NCI-H2107 (cell line): ENCODE measurements around the gene CCDC88A.
"Not testable (repeated sequence)": the region's sequence is repeated elsewhere in the genome, so short reads cannot be mapped to it uniquely, and the experiment has no call there.

Source experiments
- DNase-seq: peaks from one replicate; lab custom pipeline; 2025; lab: John Stamatoyannopoulos, UW

CCDC88A gene

DNA sequence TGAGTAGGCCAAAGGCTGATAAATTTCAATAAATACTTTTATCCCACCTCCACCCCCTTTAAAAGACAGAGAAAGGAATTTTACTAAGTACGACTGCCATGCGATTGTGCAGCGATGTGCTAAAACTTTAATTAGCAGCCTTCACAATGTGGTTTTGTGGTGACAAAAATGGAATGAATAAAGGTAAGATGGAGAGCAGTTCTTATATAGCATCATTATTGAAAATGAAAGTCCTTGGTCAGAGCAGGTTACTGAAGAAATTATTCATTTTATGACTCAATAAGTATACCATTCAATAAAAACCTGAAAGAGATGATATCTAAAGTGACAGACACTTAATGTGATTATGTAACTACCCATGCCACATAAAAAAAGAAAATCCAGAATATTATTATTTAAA lies 117.4 kb downstream of the CCDC88A start:
- no peak for DNase-seq

- no peak for DNase-seq
Observed at GRCh38 chr2:55301277-55301676, 118.4 kb downstream of the CCDC88A start.

DNA sequence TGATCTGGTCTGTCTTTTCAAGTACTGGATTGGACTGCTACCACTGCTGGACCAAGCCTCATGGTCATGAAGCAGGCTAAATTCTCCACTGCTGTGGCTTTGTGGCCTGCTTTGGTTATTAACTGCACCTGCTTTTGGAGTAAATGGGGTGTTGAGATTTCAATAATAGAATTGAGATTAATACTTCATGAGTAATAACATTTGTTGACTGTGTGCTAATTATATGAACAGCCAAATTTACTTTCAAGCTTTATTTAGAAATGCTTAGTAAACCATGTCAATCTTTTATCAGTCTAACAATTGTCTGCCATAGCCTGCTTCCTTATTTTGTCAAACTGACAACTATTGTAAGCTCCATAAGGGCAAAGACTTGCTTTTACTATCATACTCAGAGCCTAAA lies 123.3 kb downstream of the CCDC88A start:
- no peak for DNase-seq

DNA sequence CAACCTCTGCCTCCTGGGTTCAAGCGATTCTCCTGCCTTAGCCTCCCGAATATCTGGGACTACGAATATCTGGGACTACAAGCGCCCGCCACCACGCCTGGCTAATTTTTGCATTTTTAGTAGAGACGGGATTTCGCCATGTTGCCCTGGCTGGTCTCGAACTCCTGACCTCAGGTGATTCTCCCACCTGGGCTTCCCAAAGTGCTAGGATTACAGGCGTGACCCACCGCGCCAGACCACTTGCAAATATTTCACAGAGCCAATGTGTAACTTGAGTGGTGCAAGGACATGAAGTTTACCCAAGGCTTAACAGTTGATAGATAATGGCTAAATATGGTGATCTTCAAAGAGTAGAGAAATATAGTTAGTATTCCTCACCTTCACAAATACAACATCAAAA lies 136.6 kb downstream of the CCDC88A start:
- no peak for DNase-seq

- peak; percentile 80 for DNase-seq
Observed at GRCh38 chr2:55282110-55282917, 137.3 kb downstream of the CCDC88A start.

DNA sequence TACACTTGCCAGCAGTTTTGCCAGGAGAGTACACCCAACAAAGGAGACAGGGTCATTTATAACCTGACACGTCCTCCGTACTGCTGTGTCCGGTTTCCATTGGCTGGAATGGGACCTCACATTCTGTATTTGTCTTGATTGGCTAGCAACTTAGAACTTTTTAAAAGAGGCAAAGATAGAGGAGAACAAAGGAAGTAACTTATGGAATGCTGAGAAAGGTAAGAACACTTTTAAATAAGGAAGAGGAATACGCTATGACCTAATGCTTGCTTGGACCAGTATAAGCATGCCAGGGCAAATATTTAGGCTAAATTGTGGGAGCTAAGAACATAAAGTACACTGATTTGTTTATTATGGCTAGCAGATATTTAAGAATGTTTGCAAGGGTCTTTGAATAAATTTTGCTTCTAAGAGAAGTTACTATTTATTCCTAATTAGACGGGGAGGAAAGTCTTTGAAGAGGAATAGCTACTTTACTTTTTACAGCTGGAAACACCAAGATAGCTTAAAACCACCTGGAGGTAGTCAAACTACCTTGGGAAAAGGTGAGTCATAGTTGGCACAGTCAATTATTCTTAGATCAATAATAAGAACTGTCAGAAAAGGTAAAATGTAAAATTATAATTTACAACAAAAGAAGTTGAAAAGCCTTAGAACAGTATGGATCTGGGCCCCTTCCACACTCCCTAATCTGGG lies 138.7 kb downstream of the CCDC88A start:
- DNase-seq, result not testable (repeated sequence)

- not testable (repeated sequence) for DNase-seq
Observed at GRCh38 chr2:55279859-55280424, 139.7 kb downstream of the CCDC88A start.

GRCh38 chr2:55279214-55279835 lies 140.3 kb downstream of the CCDC88A start:
- DNase-seq, result not testable (repeated sequence)

DNA sequence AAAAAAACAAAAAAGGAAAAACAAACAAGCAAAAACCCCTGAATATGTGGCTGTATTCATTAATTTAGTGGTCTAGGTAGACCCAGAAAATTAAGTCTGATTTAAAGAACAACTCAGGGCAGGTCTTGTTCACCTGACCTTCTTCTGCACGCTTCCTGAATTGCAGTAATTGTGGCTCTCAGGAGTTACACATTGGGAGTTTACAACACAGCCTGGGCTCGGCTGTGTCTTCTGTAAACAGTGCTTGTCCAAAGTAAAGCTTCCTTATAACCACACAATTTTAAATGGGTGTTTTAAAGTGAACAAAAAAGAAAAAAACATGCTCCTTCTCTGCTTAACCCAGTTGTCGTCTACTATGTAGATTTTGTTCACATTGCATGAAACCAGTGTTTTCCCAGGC lies 142.3 kb downstream of the CCDC88A start:
- no peak for DNase-seq

GRCh38 chr2:55274346-55274745 lies 145.3 kb downstream of the CCDC88A start:
- not testable (repeated sequence) for DNase-seq

GRCh38 chr2:55269645-55269990 lies 150.0 kb downstream of the CCDC88A start:
- peak; percentile 1 for DNase-seq

DNA sequence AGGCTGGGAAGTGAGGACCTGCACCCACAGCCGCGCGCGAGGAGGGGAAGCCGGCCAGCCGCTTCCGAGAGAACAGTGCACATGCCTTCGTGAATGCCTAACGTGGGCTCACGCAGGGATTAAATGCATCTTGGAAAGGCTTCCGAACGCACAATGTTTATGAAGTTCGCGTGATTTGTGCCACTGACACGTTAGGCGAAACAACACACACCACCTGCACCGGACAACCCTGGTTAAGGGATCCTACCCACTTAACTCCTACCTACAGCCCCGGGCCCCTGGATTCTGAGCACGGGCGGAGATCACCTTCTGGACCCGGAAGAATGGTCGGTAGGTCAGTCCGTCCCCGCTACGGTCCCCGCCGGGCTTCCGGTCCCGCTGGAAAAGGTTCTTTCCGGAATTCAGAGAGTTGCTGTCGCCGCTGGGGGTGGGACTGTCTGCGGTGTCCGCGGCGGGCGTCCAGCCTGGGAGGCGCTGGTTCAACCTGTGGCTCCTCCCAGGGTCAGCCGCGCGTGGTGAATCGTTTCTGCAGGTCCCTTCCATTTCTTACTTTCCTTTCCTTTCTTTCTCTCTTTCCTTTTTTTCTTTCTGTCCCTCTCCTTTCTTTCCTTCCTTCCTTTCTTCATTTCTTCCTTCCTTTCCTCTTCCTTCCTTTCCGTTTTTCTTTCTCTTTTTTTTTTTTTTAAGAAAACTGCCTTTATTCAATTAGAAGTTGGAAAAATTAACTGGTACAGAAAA lies 150.6 kb downstream of the CCDC88A start, which contains the start of gene MTIF2:
Gene MTIF2 (minus strand): TSS at position 325 of the 738 bp plus-strand sequence. CDS start 5,373 bp downstream, outside the sequence.
- DNase-seq, result peak; percentile 91

GRCh38 chr2:55268288-55268906 lies 151.3 kb downstream of the CCDC88A start:
- DNase-seq, result no peak

DNA sequence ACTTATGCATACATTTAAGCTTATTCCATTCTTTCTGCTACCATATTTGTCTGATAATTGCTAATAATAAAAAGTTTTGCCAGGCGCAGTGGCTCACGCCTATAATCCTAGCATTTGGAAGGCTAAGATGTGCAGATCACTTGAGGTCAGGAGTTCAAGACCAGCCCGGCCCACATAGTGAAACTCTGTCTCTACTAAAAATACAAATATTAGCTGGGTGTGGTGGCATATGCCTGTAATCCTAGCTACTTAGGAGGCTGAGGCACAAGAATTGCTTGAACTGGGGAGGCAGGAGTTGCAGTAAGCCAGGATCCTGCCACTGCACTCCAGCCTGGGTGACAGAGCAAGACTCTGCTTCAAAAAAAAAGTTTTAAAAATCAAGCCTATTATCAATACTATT lies 160.1 kb downstream of the CCDC88A start:
- not testable (repeated sequence) for DNase-seq

DNA sequence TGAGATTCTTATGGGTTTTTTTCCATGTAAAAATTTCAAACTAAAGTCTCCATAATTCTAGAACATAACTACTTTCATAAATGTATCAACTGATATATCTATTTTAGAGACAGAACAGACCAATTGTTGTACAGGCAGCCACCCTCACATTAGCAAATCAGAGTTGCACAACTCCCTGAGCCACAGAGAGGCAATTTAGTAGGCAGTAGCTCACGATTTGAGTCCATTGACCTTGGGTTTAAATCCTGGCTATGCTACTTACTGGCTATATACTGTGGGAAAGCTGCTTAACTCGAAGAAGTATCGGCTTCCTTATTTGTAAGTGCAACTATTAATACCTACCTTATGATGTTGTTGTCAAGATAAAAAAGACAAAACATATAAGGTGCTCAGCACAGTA lies 166.8 kb downstream of the CCDC88A start:
- DNase-seq, result no peak

GRCh38 chr2:55247025-55247424 lies 172.6 kb downstream of the CCDC88A start:
- no peak for DNase-seq

GRCh38 chr2:55245411-55245810 lies 174.2 kb downstream of the CCDC88A start:
- DNase-seq, result no peak

DNA sequence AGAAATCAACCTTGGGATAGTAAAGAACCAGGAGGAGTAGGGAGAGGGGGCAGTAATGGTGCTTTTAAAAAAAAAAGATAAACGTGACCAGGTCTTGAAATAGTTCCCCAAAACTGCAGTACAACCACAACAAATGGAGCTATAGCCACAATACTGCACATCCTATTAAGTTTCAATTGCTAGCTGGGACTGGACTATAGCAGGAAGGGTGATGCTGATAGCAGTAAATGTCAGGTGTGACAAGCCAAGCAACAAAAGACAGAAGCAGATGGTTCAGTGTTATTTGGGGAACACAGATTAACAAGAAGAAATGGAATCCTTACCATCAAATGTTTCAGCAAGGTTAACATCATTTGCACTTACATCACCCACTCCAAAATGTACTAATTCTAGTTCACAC lies 177.0 kb downstream of the CCDC88A start:
- DNase-seq, result no peak

DNA sequence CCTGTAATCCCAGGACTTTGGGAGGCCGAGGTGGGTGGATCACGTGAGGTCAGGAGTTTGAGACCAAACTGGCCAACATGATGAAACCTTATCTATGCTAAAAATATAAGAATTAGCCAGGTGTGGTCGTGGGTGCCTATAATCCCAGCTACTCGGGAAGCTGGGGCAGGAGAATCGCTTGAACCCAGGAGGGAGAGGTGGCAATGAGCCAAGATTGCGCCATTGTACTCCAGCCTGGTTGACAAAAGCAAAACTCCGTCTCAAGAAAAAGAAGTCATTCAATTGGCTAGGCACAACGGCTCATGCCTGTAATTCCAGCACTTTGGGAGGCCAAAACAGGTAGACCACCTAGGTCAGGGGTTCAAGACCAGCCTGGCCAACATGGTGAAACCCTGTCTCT lies 178.1 kb downstream of the CCDC88A start:
- not testable (repeated sequence) for DNase-seq

GRCh38 chr2:55239656-55240222 lies 179.9 kb downstream of the CCDC88A start:
- DNase-seq, result no peak
